Brain pericyte (primary cell): ENCODE results near the gene SOX5.
"Not testable (repeated sequence)": the region's sequence is repeated elsewhere in the genome, so short reads cannot be mapped to it uniquely, and the experiment has no call there.

Experiments
- DNase-seq: peaks from one replicate; pipeline ENCODE4 v3.0.0-alpha.2; 2012; ENCODE audit warnings: low read depth, low spot score

SOX5 gene

GRCh38 chr12:23546756-23547155, 402.7 kb downstream of the SOX5 start:
- DNase-seq, result no peak

DNA sequence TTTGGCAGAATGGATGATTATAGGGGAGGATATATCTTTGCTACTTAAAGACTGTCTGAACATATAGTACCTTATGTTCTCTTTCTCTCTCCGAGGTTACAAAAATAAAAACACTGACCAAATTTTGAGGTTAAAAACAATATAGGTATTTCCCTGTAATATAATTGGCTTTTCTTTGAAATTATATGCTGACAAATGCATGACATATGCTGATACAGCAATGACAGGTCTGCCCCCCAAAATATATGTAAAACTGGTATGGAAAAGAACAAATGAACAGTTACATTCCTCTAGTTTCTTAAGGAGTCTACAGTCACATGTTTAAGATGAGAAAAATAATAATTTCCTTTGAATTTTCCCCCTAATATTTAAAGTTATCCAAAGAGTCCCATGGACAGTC, 405.7 kb downstream of the SOX5 start:
- no peak for DNase-seq

DNA sequence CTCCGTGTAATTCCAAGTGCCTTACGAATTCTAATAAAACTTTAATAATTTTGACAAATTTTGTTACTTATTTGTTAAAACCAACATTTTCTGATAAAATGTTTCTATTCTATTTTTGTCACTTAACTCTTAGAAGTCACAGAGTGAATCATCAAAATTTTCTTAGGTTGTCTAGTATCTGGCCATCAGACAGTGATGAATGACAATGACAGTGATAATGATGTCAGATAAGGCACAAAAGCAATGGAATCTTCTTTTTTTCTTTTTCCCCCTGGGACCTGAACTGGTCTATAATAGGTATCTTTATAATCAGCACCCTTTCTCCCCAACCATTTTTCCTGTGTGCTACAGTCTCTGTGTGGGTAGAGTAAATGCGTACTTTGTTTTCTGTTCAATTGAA, 407.3 kb downstream of the SOX5 start:
- no peak for DNase-seq

GRCh38 chr12:23540572-23540971, 408.9 kb downstream of the SOX5 start:
- no peak for DNase-seq

DNA sequence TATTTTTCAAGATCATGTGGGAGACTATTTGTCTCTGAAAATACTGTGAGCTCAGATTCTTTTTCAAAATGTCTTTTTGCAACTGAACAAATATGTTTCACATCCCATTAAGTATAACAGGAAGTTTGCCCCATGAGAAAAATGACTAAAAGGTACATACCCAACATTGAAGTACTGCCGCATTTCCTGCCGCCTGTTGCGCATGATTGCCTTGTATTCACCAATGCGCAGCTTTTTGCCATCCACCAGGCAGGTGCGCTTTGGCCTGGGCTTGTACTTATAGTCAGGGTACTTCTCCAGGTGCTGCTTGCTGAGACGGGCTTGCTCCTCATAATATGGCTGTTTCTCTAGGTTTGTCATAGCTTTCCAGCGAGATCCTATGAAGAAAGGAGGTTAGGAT, 413.2 kb downstream of the SOX5 start:
- DNase-seq, result no peak

DNA sequence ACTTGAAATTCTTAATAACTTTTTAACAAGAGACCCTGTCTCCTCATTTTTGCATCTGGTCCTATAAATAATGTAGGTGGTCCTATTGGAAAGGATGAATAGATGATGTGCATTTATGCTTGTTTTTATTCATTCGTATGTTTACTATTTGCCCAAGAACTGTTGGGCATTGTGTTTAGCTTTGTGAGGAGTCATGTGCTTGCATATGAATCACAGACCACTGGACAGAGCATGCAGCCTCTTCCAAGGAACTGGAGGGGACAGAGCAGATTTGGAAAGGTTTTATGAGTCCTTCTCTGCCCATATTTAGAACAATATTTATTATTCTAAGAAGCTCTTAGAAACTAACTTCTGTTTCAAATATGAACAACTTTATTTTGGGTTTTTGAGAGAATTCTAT, 414.0 kb downstream of the SOX5 start:
- DNase-seq, result no peak

GRCh38 chr12:23534196-23534595, 415.3 kb downstream of the SOX5 start:
- no peak for DNase-seq

- no peak for DNase-seq
Observed at GRCh38 chr12:23533699-23534098, 415.8 kb downstream of the SOX5 start.

DNA sequence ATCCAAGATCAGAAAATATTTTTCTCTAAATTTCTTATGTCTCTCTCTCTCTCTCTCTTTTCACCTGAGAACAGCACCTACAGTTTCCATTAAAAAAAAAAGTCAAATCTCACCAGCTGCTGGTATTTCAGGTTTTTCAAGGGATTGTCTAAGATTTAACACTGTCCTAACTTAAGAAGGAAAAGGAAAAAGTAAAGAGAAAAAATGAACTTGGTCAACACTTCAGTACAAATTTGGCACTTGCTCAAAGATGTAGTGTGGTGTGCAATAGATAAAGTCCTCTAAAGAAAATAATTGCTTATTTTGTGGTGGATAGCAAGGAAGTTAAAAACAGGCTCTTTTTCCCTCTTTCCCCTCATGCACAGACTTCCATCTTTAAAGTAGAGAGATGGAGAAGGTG, 416.2 kb downstream of the SOX5 start:
- DNase-seq, result no peak

DNA sequence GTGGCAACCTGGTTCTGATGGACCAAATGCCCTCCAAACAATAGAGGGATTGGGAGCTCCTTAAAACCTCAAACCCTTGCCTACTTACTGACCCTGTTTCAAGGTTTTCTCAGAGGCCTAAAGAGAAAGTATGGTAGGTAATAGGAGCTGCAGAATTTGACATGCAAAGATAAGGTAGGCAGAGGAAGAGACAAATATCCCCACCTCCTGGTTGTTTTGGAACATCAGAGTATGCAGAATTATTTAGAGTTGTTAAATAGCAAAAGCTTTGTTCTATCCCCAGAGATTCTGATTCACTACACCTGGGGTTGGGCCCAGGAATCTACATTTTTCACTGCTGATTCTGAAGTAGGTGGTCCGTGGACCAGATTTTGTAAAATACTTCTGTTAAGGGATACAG, 421.2 kb downstream of the SOX5 start:
- no peak for DNase-seq

DNA sequence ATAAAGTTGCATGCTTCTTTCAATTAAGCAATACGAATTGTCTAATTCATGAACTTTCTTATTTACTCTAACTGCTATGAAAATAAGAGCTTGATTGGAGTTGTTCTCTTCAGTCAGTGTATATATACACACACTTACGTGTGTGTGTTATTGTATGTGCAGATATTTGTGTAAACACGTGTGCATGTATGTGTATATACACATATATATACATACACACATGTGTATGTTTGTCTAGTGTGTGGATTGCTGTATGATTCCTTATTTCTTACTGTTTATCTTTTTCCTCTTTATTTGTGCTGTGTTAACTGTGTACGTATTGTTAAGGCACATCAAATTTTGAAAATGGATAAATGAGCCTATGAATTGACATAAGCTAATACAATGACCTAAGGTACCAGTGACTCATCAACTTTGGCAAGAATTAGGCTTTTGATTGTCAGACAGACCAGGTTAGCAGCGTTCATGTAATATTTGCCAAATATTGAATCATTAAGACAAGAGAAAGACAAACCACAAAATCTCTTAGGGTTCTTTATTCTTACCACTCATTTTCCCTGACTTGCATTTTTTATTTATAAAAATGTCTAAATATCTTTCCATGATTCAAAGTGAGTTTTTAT, 423.9 kb downstream of the SOX5 start:
- no peak for DNase-seq

DNA sequence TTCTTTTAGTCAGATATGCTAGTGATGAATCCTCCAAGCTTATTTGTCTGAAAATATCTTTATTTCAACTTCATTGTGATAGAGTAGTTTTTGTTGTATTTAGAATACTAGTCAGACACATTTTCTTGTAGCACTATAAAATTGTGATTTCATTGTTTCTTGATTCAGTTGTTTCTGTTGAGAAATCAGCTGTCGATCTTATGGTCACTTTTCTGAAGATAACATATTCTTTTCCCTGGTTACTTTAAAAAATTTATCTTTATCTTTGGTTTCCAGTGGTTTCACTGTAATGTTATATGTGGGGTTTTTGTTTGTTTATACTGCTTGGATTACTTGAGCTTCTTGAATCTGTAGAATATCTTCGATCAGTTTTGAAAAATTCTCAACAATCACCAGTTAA, 426.1 kb downstream of the SOX5 start:
- DNase-seq, result no peak

DNA sequence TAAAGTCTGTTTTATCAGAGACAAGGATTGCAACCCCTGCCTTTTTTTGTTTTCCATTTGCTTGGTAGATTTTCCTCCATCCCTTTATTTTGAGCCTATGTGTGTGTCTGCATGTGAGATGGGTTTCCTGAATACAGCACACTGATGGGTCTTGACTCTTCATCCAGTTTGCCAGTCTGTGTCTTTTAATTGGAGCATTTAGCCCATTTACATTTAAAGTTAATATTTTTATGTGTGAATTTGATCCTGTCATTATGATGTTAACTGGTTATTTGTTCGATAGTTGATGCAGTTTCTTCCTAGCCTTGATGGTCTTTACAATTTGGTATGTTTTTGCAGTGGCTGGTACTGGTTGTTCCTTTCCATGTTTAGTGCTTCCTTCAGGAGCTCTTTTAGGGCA, 430.0 kb downstream of the SOX5 start:
- not testable (repeated sequence) for DNase-seq

GRCh38 chr12:23515785-23516184, 433.7 kb downstream of the SOX5 start:
- not testable (repeated sequence) for DNase-seq

DNA sequence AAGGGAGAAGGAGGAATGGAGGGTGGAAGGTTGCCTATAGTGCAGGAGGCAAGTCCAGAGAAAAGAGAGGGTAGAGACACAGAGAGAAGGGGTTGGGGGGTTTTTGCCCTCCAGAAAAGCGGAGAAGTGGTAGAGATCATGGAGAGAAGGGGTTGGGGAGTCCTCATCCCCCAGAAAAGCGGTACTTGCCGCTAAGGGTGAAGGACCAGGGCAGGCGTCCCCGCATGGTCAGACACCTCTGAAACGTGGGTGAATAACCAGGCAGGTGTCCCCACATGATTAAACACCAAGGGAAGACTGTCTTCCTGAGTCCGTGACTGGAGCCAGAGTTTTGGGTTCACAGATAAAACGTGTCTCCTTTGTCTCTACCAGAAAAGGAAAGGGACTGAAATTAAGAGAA, 439.0 kb downstream of the SOX5 start:
- DNase-seq, result no peak

GRCh38 chr12:23509832-23510231, 439.6 kb downstream of the SOX5 start:
- DNase-seq, result not testable (repeated sequence)

- not testable (repeated sequence) for DNase-seq
Observed at GRCh38 chr12:23507785-23508184, 441.7 kb downstream of the SOX5 start.

DNA sequence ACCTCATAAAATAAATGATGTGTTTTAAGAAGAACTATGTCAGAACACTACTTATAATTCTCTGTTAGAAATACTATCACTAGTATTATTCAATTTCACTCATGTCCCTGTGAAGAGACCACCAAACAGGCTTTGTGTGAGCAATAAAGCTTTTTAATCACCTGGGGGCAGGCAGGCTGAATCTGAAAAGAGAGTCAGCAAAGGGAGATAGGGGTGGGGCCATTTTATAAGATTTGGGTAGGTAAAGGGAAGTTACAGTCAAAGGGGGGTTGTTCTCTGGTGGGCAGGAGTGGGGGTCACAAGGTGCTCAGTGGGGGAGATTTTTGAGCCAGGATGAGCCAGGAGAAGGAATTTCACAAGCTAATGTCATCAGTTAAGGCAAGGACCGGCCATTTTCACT, 443.7 kb downstream of the SOX5 start:
- DNase-seq, result not testable (repeated sequence)

GRCh38 chr12:23504641-23505399, 444.6 kb downstream of the SOX5 start:
- no peak for DNase-seq

DNA sequence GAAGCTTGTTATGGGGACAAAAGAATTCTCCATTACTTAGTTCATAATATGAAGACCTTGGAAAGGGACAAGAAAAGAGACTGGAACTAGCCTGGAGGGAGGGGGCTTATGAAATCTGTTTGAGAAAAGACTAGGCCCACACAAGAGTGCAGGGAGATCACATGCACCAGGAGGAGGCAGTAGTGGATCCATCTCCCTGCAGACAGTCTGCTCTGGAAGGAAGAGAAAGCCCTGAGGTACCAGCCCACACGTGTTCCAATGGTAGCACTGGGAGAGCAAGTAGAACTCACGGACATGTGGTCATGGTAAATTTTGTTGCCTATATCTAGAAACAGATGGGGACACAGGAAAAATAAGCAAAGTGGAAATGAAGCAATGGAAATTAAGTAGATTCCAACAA, 445.4 kb downstream of the SOX5 start:
- DNase-seq, result no peak

DNA sequence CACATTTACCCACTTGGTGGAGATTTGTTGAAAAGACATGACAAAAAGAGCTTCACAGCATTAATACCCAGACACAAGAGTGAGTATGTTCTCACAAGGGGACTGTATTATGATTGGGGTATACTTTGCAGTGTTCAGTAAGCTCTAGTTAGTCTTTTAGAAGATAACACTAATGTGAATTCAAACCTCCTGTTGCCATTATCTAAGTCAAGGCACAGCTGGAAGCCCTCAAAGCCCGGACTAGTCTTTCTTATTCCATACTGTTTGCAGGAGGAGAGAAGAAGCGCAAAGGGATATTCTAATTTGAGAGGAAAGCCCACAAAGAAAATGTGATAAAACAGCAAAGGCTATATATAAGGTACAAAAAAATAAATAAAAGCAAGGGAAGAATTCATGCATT, 445.9 kb downstream of the SOX5 start:
- DNase-seq, result no peak

- DNase-seq, result no peak
Observed at GRCh38 chr12:23502259-23502658, 447.2 kb downstream of the SOX5 start.

DNA sequence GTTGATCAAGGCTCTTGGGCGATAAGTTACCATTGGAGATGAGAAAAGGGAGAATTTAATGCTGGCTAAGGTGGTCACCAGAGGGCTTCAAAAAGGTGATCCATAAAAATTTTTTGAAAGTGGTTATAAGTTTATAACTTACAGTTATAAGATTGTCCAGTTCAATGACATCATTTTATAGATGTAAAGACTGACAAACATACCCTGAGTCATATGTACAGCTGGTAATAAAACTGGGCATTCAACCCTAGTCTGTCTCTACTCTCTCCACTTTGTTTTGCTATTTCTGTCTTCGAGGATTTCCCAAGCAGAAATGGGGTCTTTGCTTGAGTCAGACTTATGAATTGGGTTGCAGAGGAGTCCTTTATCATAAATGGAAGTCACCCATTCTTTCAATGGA, 454.0 kb downstream of the SOX5 start:
- no peak for DNase-seq

DNA sequence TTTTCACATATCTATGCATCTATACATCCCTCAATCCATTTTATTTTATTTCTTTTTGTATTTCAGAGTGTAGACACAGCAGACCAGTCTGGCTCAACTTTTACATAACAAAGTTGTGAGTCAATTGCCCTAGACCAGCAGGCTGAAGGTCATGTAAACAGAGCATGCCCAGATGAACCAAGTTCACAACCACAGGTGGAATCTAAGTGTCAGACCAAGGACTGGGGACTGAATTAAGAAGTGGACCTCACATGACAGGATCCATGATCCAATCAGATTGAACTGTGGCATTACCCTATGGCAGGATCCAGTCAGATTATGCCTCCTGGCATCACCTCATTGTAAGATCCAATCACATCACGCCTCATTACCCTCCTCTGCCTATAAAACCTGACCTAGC, 455.8 kb downstream of the SOX5 start:
- DNase-seq, result no peak
